ENCODE data around the gene FXYD4.

DNA sequence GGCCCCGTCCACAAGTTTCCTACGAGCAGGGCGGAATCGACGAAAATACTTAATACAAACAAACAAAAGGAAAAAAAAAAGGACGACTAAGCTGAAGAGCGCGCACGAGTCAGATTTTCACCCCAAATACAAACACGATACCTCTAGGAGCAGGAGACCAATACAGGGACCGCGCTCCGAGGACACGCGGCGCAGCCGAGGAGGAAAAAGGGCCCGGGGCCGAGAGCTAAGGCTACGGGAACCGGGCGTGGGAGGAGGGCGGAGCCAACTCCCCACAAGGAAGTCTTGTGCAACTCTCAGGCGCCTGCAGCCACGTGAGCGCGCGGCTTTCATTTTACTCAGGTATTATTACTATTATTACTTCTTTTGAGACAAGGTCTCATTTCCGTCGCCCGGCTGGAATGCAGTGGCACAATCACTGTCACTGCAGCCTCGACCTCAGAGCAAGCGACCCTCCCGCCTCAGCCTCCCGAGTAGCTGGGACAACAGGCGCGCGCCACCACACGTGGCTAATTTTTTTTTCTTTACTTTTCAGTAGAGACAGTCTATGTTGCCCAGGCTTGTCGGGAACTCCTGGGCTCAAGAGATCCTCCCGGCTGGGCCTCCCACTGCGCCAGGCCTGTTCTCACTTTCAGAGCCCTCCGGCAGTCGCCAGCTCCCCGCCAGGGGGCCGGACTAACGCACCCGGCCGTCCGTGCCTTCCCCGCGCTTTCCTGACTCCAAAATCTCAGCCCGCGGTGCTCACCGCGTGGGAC, 36.3 kb downstream of the FXYD4 start:
- no peak for TF ChIP-seq CTCF (conservative IDR thresholded peaks at IDR 0.05)
- TF ChIP-seq ZFX (IDR thresholded peaks at IDR 0.05): peak; percentile 4; the same call in 1 of the 2 replicates

All from C4-2B (cell line).